ENCODE results near the gene NSUN5. TPM values are rescaled to one million over a fixed set of nuclear protein-coding genes. Genes with fewer than 3 reads are reported as not detected.

The NSUN5 gene
- total RNA-seq, 2 donors from 2014 or later, result 18.4 to 23.3 TPM

DNA sequence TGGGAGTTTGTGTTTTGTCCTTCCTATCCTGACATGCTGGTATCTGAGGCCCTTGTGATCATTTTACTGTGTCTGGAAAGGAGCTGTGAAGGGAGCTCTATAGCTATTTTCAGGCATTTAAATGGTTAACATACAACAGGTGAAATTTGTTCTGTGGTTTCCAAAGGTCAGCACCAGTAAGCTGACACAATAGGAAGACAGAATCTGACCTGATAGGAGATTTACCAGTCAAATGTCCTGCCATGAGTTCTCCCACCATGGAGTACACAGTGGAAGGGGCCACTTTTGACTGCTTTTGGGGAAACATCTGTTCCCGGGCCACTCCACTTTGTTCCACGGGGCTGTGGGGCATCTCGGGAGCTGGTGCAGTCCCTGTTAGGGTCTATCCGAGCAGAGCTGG lies 36.9 kb upstream of the NSUN5 start:
- TF ChIP-seq, protein P1, sequence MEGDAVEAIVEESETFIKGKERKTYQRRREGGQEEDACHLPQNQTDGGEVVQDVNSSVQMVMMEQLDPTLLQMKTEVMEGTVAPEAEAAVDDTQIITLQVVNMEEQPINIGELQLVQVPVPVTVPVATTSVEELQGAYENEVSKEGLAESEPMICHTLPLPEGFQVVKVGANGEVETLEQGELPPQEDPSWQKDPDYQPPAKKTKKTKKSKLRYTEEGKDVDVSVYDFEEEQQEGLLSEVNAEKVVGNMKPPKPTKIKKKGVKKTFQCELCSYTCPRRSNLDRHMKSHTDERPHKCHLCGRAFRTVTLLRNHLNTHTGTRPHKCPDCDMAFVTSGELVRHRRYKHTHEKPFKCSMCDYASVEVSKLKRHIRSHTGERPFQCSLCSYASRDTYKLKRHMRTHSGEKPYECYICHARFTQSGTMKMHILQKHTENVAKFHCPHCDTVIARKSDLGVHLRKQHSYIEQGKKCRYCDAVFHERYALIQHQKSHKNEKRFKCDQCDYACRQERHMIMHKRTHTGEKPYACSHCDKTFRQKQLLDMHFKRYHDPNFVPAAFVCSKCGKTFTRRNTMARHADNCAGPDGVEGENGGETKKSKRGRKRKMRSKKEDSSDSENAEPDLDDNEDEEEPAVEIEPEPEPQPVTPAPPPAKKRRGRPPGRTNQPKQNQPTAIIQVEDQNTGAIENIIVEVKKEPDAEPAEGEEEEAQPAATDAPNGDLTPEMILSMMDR (IDR thresholded peaks at IDR 0.05), result no peak
- DNase-seq (ENCODE audit: low spot score), result no peak
- no peaks in the 10 kb centered on the region for H3K27me3 ChIP-seq (replicated peaks; ENCODE audit: insufficient read depth)
- no peak overlapping the region for H3K27ac ChIP-seq
- peaks cover 0 to 13% of the 10 kb centered on the region in 2 donors for H3K4me1 ChIP-seq (ENCODE audit: control insufficient read depth in 1 of 2, low read depth in 2 of 2)
- no peaks in the 10 kb centered on the region for H3K9me3 ChIP-seq
- H3K4me3 ChIP-seq, result no peak overlapping the region
- ATAC-seq (ENCODE audit: insufficient number of reproducible peaks, low FRiP score, low read depth), result no peak
- H3K36me3 ChIP-seq, result no peaks in the 10 kb centered on the region

DNA sequence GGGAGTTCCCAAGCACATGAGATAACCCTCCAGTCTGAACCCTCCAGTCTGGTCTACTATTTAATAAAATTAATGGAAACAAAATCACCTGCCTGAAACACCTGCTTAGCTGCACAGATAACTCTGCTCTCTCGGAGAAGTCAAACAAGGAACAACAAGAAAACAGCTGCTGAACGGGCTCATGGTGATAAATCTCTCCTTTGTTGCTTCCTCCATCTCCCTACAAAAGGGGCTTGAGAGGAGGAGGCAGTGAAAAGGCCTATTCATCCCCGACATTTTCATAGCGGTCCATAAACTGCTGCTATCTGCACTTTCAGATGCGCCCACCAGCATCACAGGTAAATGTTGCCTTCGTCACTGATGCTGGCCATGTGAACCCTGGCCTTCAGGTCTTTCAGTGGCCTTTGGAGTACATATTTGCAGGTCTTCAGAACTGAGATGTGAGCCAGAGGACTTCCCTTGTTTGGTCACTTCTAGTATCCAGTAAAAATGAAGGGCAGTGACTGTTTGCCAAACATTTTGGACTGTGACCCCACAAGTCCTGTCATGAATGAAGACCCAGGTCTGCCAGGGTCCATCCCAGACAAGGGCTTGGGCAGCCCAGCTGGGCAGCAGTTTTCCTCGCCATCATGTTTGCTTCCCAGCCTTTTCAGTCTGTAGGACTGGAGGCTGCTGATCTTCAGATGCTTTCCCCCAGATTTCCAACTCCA lies 35.2 kb upstream of the NSUN5 start:
- H3K9me3 ChIP-seq, result no peaks in the 10 kb centered on the region
- H3K4me1 ChIP-seq (ENCODE audit: control insufficient read depth in 1 of 2, low read depth in 2 of 2), result peaks cover 0 to 13% of the 10 kb centered on the region in 2 donors
- no peaks in the 10 kb centered on the region for H3K27me3 ChIP-seq (replicated peaks; ENCODE audit: insufficient read depth)
- no peak for DNase-seq (ENCODE audit: low spot score)
- TF ChIP-seq, protein P1 (IDR thresholded peaks at IDR 0.05), result no peak
- H3K27ac ChIP-seq, result no peak overlapping the region
- no peak overlapping the region for H3K4me3 ChIP-seq
- no peak for ATAC-seq (ENCODE audit: insufficient number of reproducible peaks, low FRiP score, low read depth)
- H3K36me3 ChIP-seq, result no peaks in the 10 kb centered on the region

DNA sequence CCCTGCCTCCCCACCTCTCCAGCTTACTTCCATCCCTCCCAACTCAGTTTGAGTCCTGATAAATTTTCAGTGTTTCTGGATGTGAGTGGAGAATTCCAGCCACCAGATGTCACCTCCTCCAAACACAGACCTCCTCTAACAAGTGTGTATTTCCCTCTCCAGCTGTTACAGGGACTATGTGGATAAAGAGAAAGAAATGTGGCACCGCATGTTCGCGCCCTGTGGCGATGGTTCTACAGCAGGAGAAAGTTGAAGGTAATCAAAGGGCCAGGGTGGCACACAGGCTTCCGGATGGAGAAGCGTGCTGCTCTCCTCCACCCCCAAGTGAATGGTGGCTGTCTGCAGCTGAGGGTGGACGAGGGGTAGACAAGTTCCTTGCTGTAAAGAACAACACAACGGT lies 34.0 kb upstream of the NSUN5 start:
- peak overlapping the region; percentile 37 for H3K4me3 ChIP-seq
- H3K27ac ChIP-seq, result no peak overlapping the region
- ATAC-seq (ENCODE audit: insufficient number of reproducible peaks, low FRiP score, low read depth), result no peak
- H3K36me3 ChIP-seq, result no peaks in the 10 kb centered on the region
- DNase-seq (ENCODE audit: low spot score), result no peak
- TF ChIP-seq, protein P1 (IDR thresholded peaks at IDR 0.05), result peak; percentile 54
- peaks cover 0 to 13% of the 10 kb centered on the region in 2 donors for H3K4me1 ChIP-seq (ENCODE audit: control insufficient read depth in 1 of 2, low read depth in 2 of 2)
- no peaks in the 10 kb centered on the region for H3K9me3 ChIP-seq
- no peaks in the 10 kb centered on the region for H3K27me3 ChIP-seq (replicated peaks; ENCODE audit: insufficient read depth)

DNA sequence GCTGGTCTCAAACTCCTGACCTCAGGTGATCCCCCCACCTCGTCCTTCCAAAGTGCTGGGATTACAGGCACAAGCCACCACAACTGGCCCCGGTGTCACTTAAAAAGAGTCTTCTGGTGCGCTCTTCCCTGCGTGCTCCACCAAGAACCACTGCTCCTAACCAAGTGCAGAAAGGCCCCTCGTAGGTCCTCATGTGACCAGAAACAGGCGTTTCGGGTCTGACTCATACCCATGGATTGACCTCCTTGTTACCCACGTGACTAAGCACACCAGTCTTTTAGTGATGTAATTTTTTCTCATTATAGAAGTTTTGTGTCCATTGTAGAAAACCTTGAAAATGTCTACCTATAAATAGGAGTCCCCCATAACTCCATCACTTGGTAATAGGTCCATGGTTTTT lies 33.3 kb upstream of the NSUN5 start:
- H3K4me3 ChIP-seq, result no peak overlapping the region
- H3K4me1 ChIP-seq (ENCODE audit: control insufficient read depth in 1 of 2, low read depth in 2 of 2), result peaks cover 0 to 13% of the 10 kb centered on the region in 2 donors
- ATAC-seq (ENCODE audit: insufficient number of reproducible peaks, low FRiP score, low read depth) (no peak), DNase-seq (ENCODE audit: low spot score) (no peak)
- TF ChIP-seq, protein P1 (IDR thresholded peaks at IDR 0.05), result no peak
- no peaks in the 10 kb centered on the region for H3K36me3 ChIP-seq
- H3K27me3 ChIP-seq (replicated peaks; ENCODE audit: insufficient read depth), result no peaks in the 10 kb centered on the region
- no peaks in the 10 kb centered on the region for H3K9me3 ChIP-seq
- no peak overlapping the region for H3K27ac ChIP-seq

DNA sequence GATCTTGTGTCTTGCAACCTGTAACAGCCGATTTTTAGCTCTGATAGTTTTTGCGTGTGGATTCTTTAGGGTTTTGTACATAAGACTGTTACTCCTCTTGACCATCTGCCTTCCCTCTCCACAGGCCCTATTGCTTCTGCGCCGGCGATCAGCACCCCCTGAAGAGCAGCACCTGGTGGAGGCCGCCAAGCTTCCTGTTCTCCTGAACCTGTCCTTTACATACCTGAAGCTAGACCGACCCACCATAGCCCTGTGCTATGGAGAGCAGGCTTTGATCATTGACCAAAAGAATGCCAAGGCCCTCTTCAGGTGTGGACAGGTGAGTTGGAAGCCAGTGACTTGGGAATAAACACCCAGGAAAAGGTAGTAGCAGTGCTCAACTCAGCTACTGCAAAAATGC lies 31.9 kb upstream of the NSUN5 start:
- TF ChIP-seq, protein P1 (IDR thresholded peaks at IDR 0.05), result no peak
- Histone ChIP-seq H3K9me3 (no peaks in the 10 kb centered on the region), H3K4me3 (no peak overlapping the region), H3K36me3 (no peaks in the 10 kb centered on the region), H3K27me3 (replicated peaks; ENCODE audit: insufficient read depth) (no peaks in the 10 kb centered on the region), H3K27ac (no peak overlapping the region), H3K4me1 (ENCODE audit: control insufficient read depth in 1 of 2, low read depth in 2 of 2) (peaks cover 0 to 13% of the 10 kb centered on the region in 2 donors)
- ATAC-seq (ENCODE audit: insufficient number of reproducible peaks, low FRiP score, low read depth), result no peak
- no peak for DNase-seq (ENCODE audit: low spot score)
